Measurements from ENCODE around the gene MXI1.
A peak's percentile ranks its signal among the peaks of the same experiment; 100 is the strongest.

Gene MXI1

GRCh38 chr10:110216240-110216639, 8.8 kb downstream of the MXI1 start:
- no peak for DNase-seq

- DNase-seq = no peak
Observed at GRCh38 chr10:110216942-110217661, 9.7 kb downstream of the MXI1 start.

- no peak for DNase-seq
Observed at GRCh38 chr10:110217662-110218008, 10.2 kb downstream of the MXI1 start.

GRCh38 chr10:110218632-110219031, 11.2 kb downstream of the MXI1 start:
- DNase-seq = no peak

GRCh38 chr10:110219884-110220283, 12.5 kb downstream of the MXI1 start:
- DNase-seq = no peak

- no peak for DNase-seq
Observed at GRCh38 chr10:110220398-110220797, 13.0 kb downstream of the MXI1 start.

GRCh38 chr10:110221044-110221720, 13.8 kb downstream of the MXI1 start:
- DNase-seq = no peak

- peak; percentile 83 for DNase-seq
Observed at GRCh38 chr10:110221721-110222261, 14.4 kb downstream of the MXI1 start.

GRCh38 chr10:110222641-110223297, 15.4 kb downstream of the MXI1 start:
- no peak for DNase-seq

GRCh38 chr10:110223298-110223925, 16.0 kb downstream of the MXI1 start:
- DNase-seq = no peak

- no peak for DNase-seq
Observed at GRCh38 chr10:110224992-110225391, 17.6 kb downstream of the MXI1 start.

- DNase-seq = no peak
Observed at GRCh38 chr10:110225441-110225755, 18.0 kb downstream of the MXI1 start.

GRCh38 chr10:110225756-110226542, 18.5 kb downstream of the MXI1 start:
- DNase-seq = peak; percentile 90

- DNase-seq = peak; percentile 89
Observed at GRCh38 chr10:110226543-110226925, 19.1 kb downstream of the MXI1 start.

GRCh38 chr10:110226926-110227641, 19.7 kb downstream of the MXI1 start:
- peak; percentile 85 for DNase-seq

GRCh38 chr10:110228066-110228465, 20.7 kb downstream of the MXI1 start:
- DNase-seq = no peak

GRCh38 chr10:110229155-110229554, 21.8 kb downstream of the MXI1 start:
- DNase-seq = no peak

- DNase-seq = no peak
Observed at GRCh38 chr10:110233846-110234245, 26.4 kb downstream of the MXI1 start.

- no peak for DNase-seq
Observed at GRCh38 chr10:110237894-110238480, 30.6 kb downstream of the MXI1 start.

- DNase-seq = no peak
Observed at GRCh38 chr10:110239892-110240291, 32.5 kb downstream of the MXI1 start.

GRCh38 chr10:110241407-110241806, 34.0 kb downstream of the MXI1 start:
- DNase-seq = no peak

- no peak for DNase-seq
Observed at GRCh38 chr10:110241841-110242240, 34.4 kb downstream of the MXI1 start.
